ENCODE measurements around the gene MYO7B.

Gene MYO7B

GRCh38 chr2:127623388-127624319 lies 88.2 kb downstream of the MYO7B start:
- in situ Hi-C loops (cut with MboI; ENCODE audit: low sequenced_read_pairs) = no loop called here

GRCh38 chr2:127624320-127624755 lies 88.9 kb downstream of the MYO7B start:
- in situ Hi-C loops (cut with MboI; ENCODE audit: low sequenced_read_pairs) = no loop called here

- in situ Hi-C loops (cut with MboI; ENCODE audit: low sequenced_read_pairs) = no loop called here
Measured at GRCh38 chr2:127624756-127625571, 89.5 kb downstream of the MYO7B start.

- in situ Hi-C loops (cut with MboI; ENCODE audit: low sequenced_read_pairs) = no loop called here
Measured at GRCh38 chr2:127625572-127625951, 90.1 kb downstream of the MYO7B start.

GRCh38 chr2:127626175-127626574 lies 90.7 kb downstream of the MYO7B start:
- in situ Hi-C loops (cut with MboI; ENCODE audit: low sequenced_read_pairs) = no loop called here

- in situ Hi-C loops (cut with MboI; ENCODE audit: low sequenced_read_pairs) = no loop called here
Measured at GRCh38 chr2:127626917-127627739, 91.6 kb downstream of the MYO7B start.

GRCh38 chr2:127627740-127628571 lies 92.5 kb downstream of the MYO7B start:
- in situ Hi-C loops (cut with MboI; ENCODE audit: low sequenced_read_pairs) = no loop called here

GRCh38 chr2:127628767-127629614 lies 93.5 kb downstream of the MYO7B start:
- in situ Hi-C loops (cut with MboI; ENCODE audit: low sequenced_read_pairs) = no loop called here

- in situ Hi-C loops (cut with MboI; ENCODE audit: low sequenced_read_pairs) = no loop called here
Measured at GRCh38 chr2:127629637-127630036, 94.2 kb downstream of the MYO7B start.

GRCh38 chr2:127630096-127630863 lies 94.8 kb downstream of the MYO7B start:
- in situ Hi-C loops (cut with MboI; ENCODE audit: low sequenced_read_pairs) = no loop called here

- in situ Hi-C loops (cut with MboI; ENCODE audit: low sequenced_read_pairs) = no loop called here
Measured at GRCh38 chr2:127630864-127631540, 95.5 kb downstream of the MYO7B start.

- in situ Hi-C loops (cut with MboI; ENCODE audit: low sequenced_read_pairs) = no loop called here
Measured at GRCh38 chr2:127631541-127631996, 96.1 kb downstream of the MYO7B start.

GRCh38 chr2:127631997-127632581 lies 96.6 kb downstream of the MYO7B start:
- in situ Hi-C loops (cut with MboI; ENCODE audit: low sequenced_read_pairs) = no loop called here

- in situ Hi-C loops (cut with MboI; ENCODE audit: low sequenced_read_pairs) = no loop called here
Measured at GRCh38 chr2:127632592-127633489, 97.4 kb downstream of the MYO7B start.

GRCh38 chr2:127633556-127634065 lies 98.1 kb downstream of the MYO7B start:
- in situ Hi-C loops (cut with MboI; ENCODE audit: low sequenced_read_pairs) = no loop called here

- in situ Hi-C loops (cut with MboI; ENCODE audit: low sequenced_read_pairs) = no loop called here
Measured at GRCh38 chr2:127634066-127634617, 98.7 kb downstream of the MYO7B start.

Data from HL-60/S4 treated with phorbol 12-myristate 13-acetate at 8.2 ng/mL for 4 days and 3 days (cell line).